GM21423 (cell line): ENCODE data around the gene ARID5A.
"Not testable (repeated sequence)": the region's sequence is repeated elsewhere in the genome, so short reads cannot be mapped to it uniquely, and the experiment has no call there.

Experiments
- ATAC-seq: cut with Tn5 transposase; IDR thresholded peaks from one replicate; pipeline ENCODE4 v1.9.1; 2021; ENCODE audit warnings: mild to moderate bottlenecking, moderate library complexity; ENCODE audit not compliant: unreplicated experiment

Gene ARID5A

GRCh38 chr2:96536445-96537065, at the start of gene ARID5A:
Gene ARID5A, plus strand, starts transcription at chr2:96536752. Its CDS starts 75 bp downstream, at chr2:96536827.
- peak; percentile 50 for ATAC-seq

- no peak for ATAC-seq
Measured at GRCh38 chr2:96489261-96489660, 47.3 kb upstream of the ARID5A start.

- no peak for ATAC-seq
Measured at GRCh38 chr2:96489663-96490062, 46.9 kb upstream of the ARID5A start.

GRCh38 chr2:96491860-96492497, 44.6 kb upstream of the ARID5A start:
- ATAC-seq, result no peak

- no peak for ATAC-seq
Measured at GRCh38 chr2:96493072-96493471, 43.5 kb upstream of the ARID5A start.

GRCh38 chr2:96494188-96494587, 42.4 kb upstream of the ARID5A start:
- ATAC-seq, result no peak

- ATAC-seq, result no peak
Measured at GRCh38 chr2:96495982-96496629, 40.4 kb upstream of the ARID5A start.

GRCh38 chr2:96498021-96498431, 38.5 kb upstream of the ARID5A start:
- no peak for ATAC-seq

GRCh38 chr2:96498611-96499010, 37.9 kb upstream of the ARID5A start:
- not testable (repeated sequence) for ATAC-seq

GRCh38 chr2:96499061-96499960, 37.2 kb upstream of the ARID5A start:
- ATAC-seq, result no peak

- ATAC-seq, result no peak
Measured at GRCh38 chr2:96500385-96501066, 36.0 kb upstream of the ARID5A start.

GRCh38 chr2:96501471-96501874, 35.1 kb upstream of the ARID5A start:
- ATAC-seq, result no peak

GRCh38 chr2:96501886-96502810, 34.4 kb upstream of the ARID5A start:
- no peak for ATAC-seq

- no peak for ATAC-seq
Measured at GRCh38 chr2:96502891-96503636, 33.5 kb upstream of the ARID5A start.

- ATAC-seq, result no peak
Measured at GRCh38 chr2:96503637-96504243, 32.8 kb upstream of the ARID5A start.

- no peak for ATAC-seq
Measured at GRCh38 chr2:96505231-96505889, 31.2 kb upstream of the ARID5A start, which contains the start of gene NEURL3. Gene NEURL3, minus strand, starts transcription at chr2:96505357. Its CDS starts 71 bp downstream, at chr2:96505286.

- no peak for ATAC-seq
Measured at GRCh38 chr2:96506016-96506906, 30.3 kb upstream of the ARID5A start.
